T-cell (primary cell): ENCODE measurements around the gene INTS6L. TPM values are rescaled to one million over a fixed set of nuclear protein-coding genes. Genes with fewer than 3 reads are reported as not detected.
"Not testable (repeated sequence)": the region's sequence is repeated elsewhere in the genome, so short reads cannot be mapped to it uniquely, and the experiment has no call there.

ENCODE experiments used
- ATAC-seq, 4 experiments: fragments of 200-7000 bp in 3 of 4; fragments of 150-1000 bp in 1 of 4; cut with Tn5 transposase; replicated peaks in 1 of 4; 1 replicate in 3 of 4; 2 replicates in 1 of 4; pipeline ENCODE4 v1.10.0; 2021; ENCODE audit warnings: moderate library complexity in 3 of 4, mild to moderate bottlenecking in 2 of 4, moderate number of reproducible peaks in 1 of 4
- CTCF ChIA-PET, 2 donors: fragments of 300-600 bp; sonication (Branson Sonifier 250); formaldehyde crosslinking; loops; one replicate each; lab custom pipeline; 2022; ENCODE audit warnings: antibody characterized with exemption in 2 of 2; lab: Charles Lee
- POLR2A ChIA-PET, 2 donors: fragments of 300-600 bp; sonication (Branson Sonifier 250); formaldehyde crosslinking; loops; one replicate each; lab custom pipeline; 2022; ENCODE audit warnings: antibody characterized with exemption in 2 of 2; lab: Charles Lee
- DNase-seq, 35 experiments: peaks; one replicate each; pipeline versions ENCODE4 v3.0.0 to v3.0.0-alpha.2; 2013 to 2023
- H3K27ac ChIP-seq: one replicate; pipeline ENCODE4 v1.5.1; 2013; ENCODE audit warnings: low read length
- H3K27me3 ChIP-seq, 2 experiments: replicated peaks in 1 of 2; 1 replicate in 1 of 2; 2 replicates in 1 of 2; pipeline versions ENCODE4 v1.6.1 to v1.7.0; 2013; ENCODE audit warnings: low read length in 1 of 2, mixed read lengths in 1 of 2; ENCODE audit not compliant: control insufficient read depth in 2 of 2, insufficient read depth in 2 of 2; ENCODE audit errors: extremely low read depth in 1 of 2
- H3K36me3 ChIP-seq, 2 donors: 1 replicate in 1 of 2; 2 replicates in 1 of 2; pipeline versions ENCODE4 v1.6.1 to v1.7.0; 2013; ENCODE audit warnings: low read length in 1 of 2; ENCODE audit not compliant: control insufficient read depth in 2 of 2, insufficient read depth in 1 of 2; ENCODE audit errors: extremely low read depth in 1 of 2
- H3K4me1 ChIP-seq, 2 experiments: 1 replicate in 1 of 2; 2 replicates in 1 of 2; pipeline versions ENCODE4 v1.6.1 to v1.7.0; 2013; ENCODE audit warnings: low read length in 2 of 2, mixed read lengths in 1 of 2; ENCODE audit not compliant: insufficient read depth in 2 of 2, control insufficient read depth in 1 of 2; ENCODE audit errors: extremely low read depth in 1 of 2
- H3K4me3 ChIP-seq, 2 donors: 1 replicate in 1 of 2; 2 replicates in 1 of 2; pipeline versions ENCODE4 v1.5.1 to v1.7.0; 2013; ENCODE audit warnings: mild to moderate bottlenecking in 2 of 2, low read length in 1 of 2, moderate library complexity in 1 of 2; ENCODE audit not compliant: control insufficient read depth in 1 of 2; ENCODE audit errors: extremely low read depth in 1 of 2
- H3K9me3 ChIP-seq: 2 replicates; pipeline ENCODE4 v1.7.0; 2013
- H3K27ac Mint-ChIP-seq, 2 donors: one replicate each; pipeline ENCODE4 v1.8.0; 2020 to 2021; ENCODE audit warnings: mild to moderate bottlenecking in 2 of 2, mixed read lengths in 2 of 2
- H3K27me3 Mint-ChIP-seq, 2 donors: one replicate each; pipeline ENCODE4 v1.8.0; 2021 to 2022; ENCODE audit warnings: mixed read lengths in 2 of 2
- H3K36me3 Mint-ChIP-seq: one replicate; pipeline ENCODE4 v1.8.0; 2021; ENCODE audit warnings: mixed read lengths
- H3K4me1 Mint-ChIP-seq, 3 donors: one replicate each; pipeline ENCODE4 v1.8.0; 2020 to 2022; ENCODE audit warnings: mixed read lengths in 3 of 3, mild to moderate bottlenecking in 1 of 3
- H3K4me3 Mint-ChIP-seq, 3 donors: one replicate each; pipeline ENCODE4 v1.8.0; 2020 to 2022; ENCODE audit warnings: mild to moderate bottlenecking in 3 of 3, mixed read lengths in 3 of 3, moderate library complexity in 3 of 3
- H3K9me3 Mint-ChIP-seq, 3 donors: one replicate each; pipeline ENCODE4 v1.8.0; 2020 to 2022; ENCODE audit warnings: mixed read lengths in 3 of 3
- WGBS: methylation state at CpG from one replicate; pipeline ENCODE4 v1.1.5; 2013; ENCODE audit warnings: missing lambda C conversion rate; ENCODE audit not compliant: insufficient coverage; 5-methylcytosine and 5-hydroxymethylcytosine counted together
- total RNA-seq, 35 experiments: library from RNA in 6 of 35; stranded (reverse) in 6 of 35; fragments of 120-200 nt in 1 of 35; gene quantifications; one replicate each; pipeline versions ENCODE4 v1.2.1 to v1.2.4 and lab custom pipeline; 2013 to 2026

The INTS6L gene
- total RNA-seq, 5 donors from 2014 or later (not counting 1 experiment from before 2014, with no cell fraction given) = 28.6 to 41.8 (median 30.4) TPM

DNA sequence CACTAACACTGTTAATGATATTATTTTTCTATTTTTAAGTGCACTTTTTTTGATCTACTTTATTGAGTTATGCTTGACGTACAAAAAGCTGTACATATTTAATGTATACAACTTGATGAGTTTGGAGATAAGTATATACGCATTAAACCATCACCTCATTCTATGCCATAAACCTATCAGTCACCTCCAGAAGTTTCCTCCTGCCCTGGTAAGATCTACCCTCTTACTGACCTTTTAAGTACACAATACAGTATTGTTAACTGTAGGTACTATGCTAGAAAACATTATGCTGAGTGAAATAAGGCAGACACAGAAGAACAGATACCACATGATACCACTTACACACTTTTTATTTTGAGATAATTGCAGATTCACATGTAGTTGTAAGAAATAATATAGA, 36.9 kb downstream of the INTS6L start:
- H3K36me3 Mint-ChIP-seq = peaks cover 33% of the 10 kb centered on the region
- no peaks in the 10 kb centered on the region for H3K4me1 ChIP-seq
- CTCF ChIA-PET = no interaction called here
- DNase-seq (no peak), ATAC-seq (no peak)
- no CpG with 5 or more reads among the region's 2 CpGs for WGBS
- H3K27ac ChIP-seq = no peak overlapping the region
- H3K4me3 Mint-ChIP-seq = no peak overlapping the region
- no peaks in the 10 kb centered on the region for H3K27me3 ChIP-seq
- POLR2A ChIA-PET = no interaction called here
- H3K4me3 ChIP-seq = no peak overlapping the region
- H3K9me3 Mint-ChIP-seq = peaks cover 0 to under 1% (median 0%) of the 10 kb centered on the region in 3 donors
- no peaks in the 10 kb centered on the region for H3K9me3 ChIP-seq
- H3K4me1 Mint-ChIP-seq = no peaks in the 10 kb centered on the region
- H3K27me3 Mint-ChIP-seq = peaks cover 0 to 8% of the 10 kb centered on the region in 2 donors
- H3K27ac Mint-ChIP-seq = no peak overlapping the region
- peaks cover 0 to 11% of the 10 kb centered on the region in 2 donors for H3K36me3 ChIP-seq

- CTCF ChIA-PET = interaction anchor here in 1 of 2 donors (0.6 kb wide), 1 partner anchor 75 kb away, joined by 3 read pairs; no protein-coding TSS in a partner anchor
- POLR2A ChIA-PET = no interaction called here
- Mint-ChIP-seq H3K27me3 (peaks cover 0 to 7% of the 10 kb centered on the region in 2 donors), H3K4me1 (no peaks in the 10 kb centered on the region), H3K9me3 (no peaks in the 10 kb centered on the region), H3K36me3 (peaks cover 31% of the 10 kb centered on the region), H3K27ac (no peak overlapping the region), H3K4me3 (no peak overlapping the region)
- no CpG with 5 or more reads among the region's 2 CpGs for WGBS
- H3K4me3 ChIP-seq = no peak overlapping the region
- H3K27ac ChIP-seq = no peak overlapping the region
- ATAC-seq = no peak
- no peaks in the 10 kb centered on the region for H3K4me1 ChIP-seq
- no peaks in the 10 kb centered on the region for H3K9me3 ChIP-seq
- H3K36me3 ChIP-seq = peaks cover 4 to 23% of the 10 kb centered on the region in 2 donors
- DNase-seq = peak in 1 of 35 experiments; percentile 11
- H3K27me3 ChIP-seq = no peaks in the 10 kb centered on the region
These were observed 52.0 kb downstream of the INTS6L start for GRCh38 chrX:135572436-135572835.

DNA sequence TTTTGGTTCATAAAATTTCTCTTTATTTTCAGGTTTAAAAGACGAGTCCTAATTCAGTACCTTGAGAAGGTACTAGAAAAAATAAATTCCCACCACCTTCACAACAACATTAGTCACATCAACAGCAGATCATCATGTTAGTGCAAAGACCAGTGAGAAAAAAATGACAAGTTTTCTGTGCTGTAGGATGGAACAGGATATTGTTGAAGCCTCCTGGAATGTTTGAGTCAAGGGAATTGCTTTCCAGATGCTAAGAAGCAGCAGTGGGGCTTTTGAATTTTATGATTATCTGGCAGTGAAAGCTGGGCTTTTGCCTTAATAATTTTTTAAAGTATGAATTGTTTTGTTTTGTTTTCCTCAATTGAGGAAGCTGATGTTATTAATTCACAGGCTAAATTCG, 61.0 kb downstream of the INTS6L start:
- DNase-seq (no peak), ATAC-seq (no peak)
- H3K4me3 Mint-ChIP-seq = no peak overlapping the region
- H3K4me1 ChIP-seq = no peaks in the 10 kb centered on the region
- no peaks in the 10 kb centered on the region for H3K9me3 ChIP-seq
- ChIA-PET POLR2A (no interaction called here), CTCF (no interaction called here)
- peaks cover 0 to 9% of the 10 kb centered on the region in 2 donors for H3K27me3 Mint-ChIP-seq
- no peaks in the 10 kb centered on the region for H3K4me1 Mint-ChIP-seq
- WGBS = no CpG with 5 or more reads among the region's 2 CpGs
- peaks cover 38% of the 10 kb centered on the region for H3K36me3 Mint-ChIP-seq
- no peaks in the 10 kb centered on the region for H3K27me3 ChIP-seq
- H3K36me3 ChIP-seq = peaks cover 4 to 27% of the 10 kb centered on the region in 2 donors
- H3K9me3 Mint-ChIP-seq = no peaks in the 10 kb centered on the region
- no peak overlapping the region for H3K27ac Mint-ChIP-seq
- no peak overlapping the region for H3K27ac ChIP-seq
- no peak overlapping the region for H3K4me3 ChIP-seq

- 93% methylated on average over 4 of the region's 6 CpGs for WGBS
- ChIA-PET CTCF (no interaction called here), POLR2A (no interaction called here)
- Histone ChIP-seq H3K36me3 (peaks cover 0 to 5% of the 10 kb centered on the region in 2 donors), H3K4me3 (no peak overlapping the region), H3K9me3 (no peaks in the 10 kb centered on the region), H3K4me1 (no peaks in the 10 kb centered on the region), H3K27ac (no peak overlapping the region), H3K27me3 (no peaks in the 10 kb centered on the region)
- DNase-seq (no peak), ATAC-seq (no peak)
- Mint-ChIP-seq H3K4me3 (no peak overlapping the region), H3K27ac (no peak overlapping the region), H3K4me1 (no peaks in the 10 kb centered on the region), H3K27me3 (peaks cover 0 to 24% of the 10 kb centered on the region in 2 donors), H3K9me3 (no peaks in the 10 kb centered on the region), H3K36me3 (peaks cover 8% of the 10 kb centered on the region)
These were observed 64.7 kb downstream of the INTS6L start for GRCh38 chrX:135585153-135585552.

DNA sequence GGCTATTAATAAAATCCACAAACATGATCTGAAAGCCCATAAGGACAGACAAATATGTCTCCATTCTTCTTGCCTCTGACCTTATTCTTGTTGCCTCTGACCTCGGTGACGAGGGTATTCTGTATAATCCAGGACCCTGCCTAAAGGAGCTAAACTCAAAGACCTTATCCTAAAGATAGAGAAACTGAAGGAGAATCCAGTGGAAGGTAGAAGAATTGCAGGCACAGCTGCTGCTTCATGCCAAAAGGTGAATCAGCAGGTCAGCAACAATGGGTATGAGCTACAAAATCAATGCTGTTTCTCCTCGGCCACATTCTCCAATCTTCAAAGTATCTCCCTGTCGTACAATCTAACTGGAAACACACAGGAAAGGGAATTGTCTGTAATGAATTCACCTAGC, 71.4 kb downstream of the INTS6L start:
- no peaks in the 10 kb centered on the region for H3K36me3 Mint-ChIP-seq
- CTCF ChIA-PET = interaction anchor here in 1 of 2 donors (0.6 kb wide), 1 partner anchor 141 kb away, joined by 3 read pairs; no protein-coding TSS in a partner anchor

GRCh38 chrX:135594049-135594448, 73.6 kb downstream of the INTS6L start:
- H3K4me1 ChIP-seq, POLR2A ChIA-PET, DNase-seq, H3K4me3 ChIP-seq, H3K4me3 Mint-ChIP-seq, ATAC-seq, H3K9me3 Mint-ChIP-seq, H3K27me3 ChIP-seq, H3K36me3 ChIP-seq, H3K36me3 Mint-ChIP-seq, H3K27ac Mint-ChIP-seq, H3K27ac ChIP-seq, H3K9me3 ChIP-seq, H3K4me1 Mint-ChIP-seq: not testable (repeated sequence)
- peaks cover 10 to 37% of the 10 kb centered on the region in 2 donors for H3K27me3 Mint-ChIP-seq
- WGBS = no CpG with 5 or more reads among the region's 2 CpGs
- CTCF ChIA-PET = interaction anchor here (0.5 to 0.9 kb wide), 3 partner anchors 25 to 652 kb away, joined by 3 to 6 read pairs (median 5); no protein-coding TSS in a partner anchor

More for the DNA sequence above, 71.4 kb downstream of the INTS6L start:
- no peaks in the 10 kb centered on the region for H3K9me3 ChIP-seq
- H3K4me1 Mint-ChIP-seq = no peaks in the 10 kb centered on the region
- H3K4me1 ChIP-seq = no peaks in the 10 kb centered on the region
- DNase-seq = no peak
- no CpG with 5 or more reads among the region's 4 CpGs for WGBS
- no peaks in the 10 kb centered on the region for H3K9me3 Mint-ChIP-seq
- POLR2A ChIA-PET = interaction anchor here in 1 of 2 donors (0.6 kb wide), 1 partner anchor 145 kb away, joined by 4 read pairs; no protein-coding TSS in a partner anchor
- H3K36me3 ChIP-seq = no peaks in the 10 kb centered on the region
- H3K4me3 Mint-ChIP-seq = no peak overlapping the region
- H3K27ac Mint-ChIP-seq = no peak overlapping the region
- peaks cover 10 to 42% of the 10 kb centered on the region in 2 donors for H3K27me3 Mint-ChIP-seq
- no peak overlapping the region for H3K27ac ChIP-seq
- H3K27me3 ChIP-seq = no peaks in the 10 kb centered on the region
- no peak overlapping the region for H3K4me3 ChIP-seq
- ATAC-seq = no peak
